HepG2 (cell line): Measurements from ENCODE around the gene FCHO2. TPM values are rescaled to one million over a fixed set of nuclear protein-coding genes. Genes with fewer than 3 reads are reported as not detected.

Experiments used
- CAMTA2 ChIP-seq: sonication (generic); formaldehyde crosslinking; IDR thresholded peaks from 2 replicates; pipeline ENCODE4 v1.4.0; 2020; ENCODE audit warnings: mild to moderate bottlenecking, missing genetic modification reagents, borderline replicate concordance
- FLYWCH1 ChIP-seq: sonication (generic); formaldehyde crosslinking; IDR thresholded peaks from 2 replicates; pipeline ENCODE4 v1.8.1; 2023; ENCODE audit warnings: mild to moderate bottlenecking, missing genetic modification reagents
- KLF6 ChIP-seq: IDR thresholded peaks from 2 replicates; pipeline ENCODE4 v1.8.0; 2016; ENCODE audit warnings: missing biosample characterization, missing genetic modification reagents
- PHF20 ChIP-seq: sonication (generic); formaldehyde crosslinking; IDR thresholded peaks from 2 replicates; pipeline ENCODE4 v1.5.0; 2020; ENCODE audit warnings: mild to moderate bottlenecking, missing genetic modification reagents
- PHF21A ChIP-seq: sonication (generic); formaldehyde crosslinking; IDR thresholded peaks from 2 replicates; pipeline ENCODE4 v1.5.0; 2020; ENCODE audit warnings: mild to moderate bottlenecking, missing genetic modification reagents
- STAG1 ChIP-seq: sonication (generic); formaldehyde crosslinking; IDR thresholded peaks from 2 replicates; pipeline ENCODE4 v1.4.0; 2020; ENCODE audit warnings: missing genetic modification reagents
- STAT5B ChIP-seq: sonication (generic); formaldehyde crosslinking; IDR thresholded peaks from 2 replicates; pipeline ENCODE4 v1.4.0; 2020; ENCODE audit warnings: missing genetic modification reagents
- ZBTB3 ChIP-seq: sonication (generic); formaldehyde crosslinking; IDR thresholded peaks from 2 replicates; pipeline ENCODE4 v1.4.0; 2020; ENCODE audit warnings: low read depth, mild to moderate bottlenecking, moderate library complexity, missing genetic modification reagents, borderline replicate concordance
- ZNF121 ChIP-seq: sonication (generic); formaldehyde crosslinking; IDR thresholded peaks from 2 replicates; pipeline ENCODE4 v1.5.0; 2020; ENCODE audit warnings: mild to moderate bottlenecking, missing genetic modification reagents
- ZNF331 ChIP-seq: sonication (generic); formaldehyde crosslinking; IDR thresholded peaks from 2 replicates; pipeline ENCODE4 v1.4.0; 2020; ENCODE audit warnings: missing genetic modification reagents
- ZNF432 ChIP-seq: sonication (generic); formaldehyde crosslinking; IDR thresholded peaks from 2 replicates; pipeline ENCODE4 v1.5.0; 2020; ENCODE audit warnings: missing genetic modification reagents, mild to moderate bottlenecking, borderline replicate concordance
- ZNF484 ChIP-seq: sonication (generic); formaldehyde crosslinking; IDR thresholded peaks from 2 replicates; pipeline ENCODE4 v1.5.1; 2020; ENCODE audit warnings: mild to moderate bottlenecking, low read depth, missing genetic modification reagents, borderline replicate concordance
- ZSCAN21 ChIP-seq: sonication (generic); formaldehyde crosslinking; IDR thresholded peaks from 2 replicates; pipeline ENCODE4 v1.8.0; 2022; ENCODE audit warnings: mild to moderate bottlenecking, missing genetic modification reagents, moderate library complexity, borderline replicate concordance
- polyA plus RNA-seq, 8 experiments: library from polyadenylated mRNA; depleted of rRNA in 3 of 8; stranded (reverse) in 7 of 8; unstranded in 1 of 8; fragments of >200 nt; fragmentation: Illumina TruSeq in 4 of 8; extraction: Trizol in 4 of 8; gene quantifications; 2 replicates each; pipeline versions ENCODE4 v1.2.1 to v1.2.3, GENCODE V29; 2011 to 2016; ENCODE audit warnings: low read depth in 4 of 8, missing spikeins in 1 of 8, mixed read lengths in 1 of 8; ENCODE audit not compliant: insufficient read depth in 1 of 8
- total RNA-seq, 5 experiments: library from RNA; depleted of rRNA; stranded (reverse); fragments of >200 nt; fragmentation: Illumina TruSeq; extraction: Trizol; gene quantifications; 2 replicates each; pipeline ENCODE4 v1.2.3, GENCODE V29; 2016; ENCODE audit warnings: low read depth in 1 of 5
- TF ChIP-seq, protein P1 (sequence below): sonication (generic); formaldehyde crosslinking; IDR thresholded peaks from 2 replicates; pipeline ENCODE4 v1.4.0; 2020; ENCODE audit warnings: missing genetic modification reagents, borderline replicate concordance
- TF ChIP-seq, protein P2 (sequence below): sonication (generic); formaldehyde crosslinking; IDR thresholded peaks from 2 replicates; pipeline ENCODE4 v1.8.0; 2022; ENCODE audit warnings: mild to moderate bottlenecking, missing genetic modification reagents, moderate library complexity
- TF ChIP-seq, protein P3 (sequence below): IDR thresholded peaks from 2 replicates; pipeline ENCODE4 v1.6.1; 2012; ENCODE audit warnings: low read length, improper control_type of control experiment
- TF ChIP-seq, protein P4 (sequence below): sonication (generic); formaldehyde crosslinking; IDR thresholded peaks from 2 replicates; pipeline ENCODE4 v1.5.0; 2020; ENCODE audit warnings: mild to moderate bottlenecking, missing genetic modification reagents, moderate library complexity
- TF ChIP-seq, protein P5 (sequence below): sonication (generic); formaldehyde crosslinking; IDR thresholded peaks from 2 replicates; pipeline ENCODE4 v1.4.0; 2020; ENCODE audit warnings: missing genetic modification reagents

Gene FCHO2
- total and polyA plus RNA-seq, 2 of the 13 experiments (the other 11 are each of a cell fraction or from before 2014, with no cell fraction given): 11.6 to 17.3 TPM

DNA sequence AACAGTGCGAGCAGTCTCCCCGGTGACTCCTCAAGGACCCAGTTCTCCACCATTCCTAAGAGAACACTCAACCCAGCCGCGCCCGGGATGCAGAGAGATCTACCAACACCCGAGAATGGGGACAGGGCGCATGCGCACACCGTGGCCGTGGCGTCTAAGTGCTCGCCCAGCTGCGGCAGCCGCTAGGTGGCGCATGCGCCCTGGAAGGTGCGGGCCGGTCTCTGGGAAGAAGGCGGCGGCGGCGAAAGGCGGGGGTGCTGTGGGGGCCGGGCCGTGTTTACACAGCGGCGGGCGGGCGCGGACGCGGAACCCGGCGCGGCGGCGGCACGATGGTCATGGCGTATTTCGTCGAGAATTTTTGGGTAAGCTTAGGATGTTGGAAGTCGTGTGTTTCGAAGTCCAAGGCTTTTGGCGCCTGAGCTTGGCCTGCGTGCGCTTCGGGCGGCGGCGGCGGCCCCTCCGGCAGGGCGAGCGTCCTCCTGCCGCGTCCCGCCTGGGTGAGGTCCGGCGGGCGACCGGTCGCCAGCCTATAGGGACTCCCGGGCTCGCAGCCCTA, at the start of gene FCHO2 (continued):
- TF ChIP-seq ZSCAN21 (CRISPR knock-in tag) (peak; percentile 95), CAMTA2 (CRISPR knock-in tag) (no peak), PHF21A (peak; percentile 75), KLF6 (CRISPR knock-in tag) (no peak), STAT5B (CRISPR knock-in tag) (no peak), ZNF331 (CRISPR knock-in tag) (peak; percentile 50; the same call in 1 of the 2 replicates), FLYWCH1 (CRISPR knock-in tag) (no peak), ZNF484 (no peak), ZBTB3 (CRISPR knock-in tag) (no peak), ZNF121 (peak; percentile 47; the same call in 1 of the 2 replicates), ZNF432 (CRISPR knock-in tag) (no peak), PHF20 (CRISPR knock-in tag) (0 out of 2 replicates have a peak, but pooled peaks have one; percentile 40), STAG1 (CRISPR knock-in tag) (peak; percentile 67)
- TF ChIP-seq, protein P1, sequence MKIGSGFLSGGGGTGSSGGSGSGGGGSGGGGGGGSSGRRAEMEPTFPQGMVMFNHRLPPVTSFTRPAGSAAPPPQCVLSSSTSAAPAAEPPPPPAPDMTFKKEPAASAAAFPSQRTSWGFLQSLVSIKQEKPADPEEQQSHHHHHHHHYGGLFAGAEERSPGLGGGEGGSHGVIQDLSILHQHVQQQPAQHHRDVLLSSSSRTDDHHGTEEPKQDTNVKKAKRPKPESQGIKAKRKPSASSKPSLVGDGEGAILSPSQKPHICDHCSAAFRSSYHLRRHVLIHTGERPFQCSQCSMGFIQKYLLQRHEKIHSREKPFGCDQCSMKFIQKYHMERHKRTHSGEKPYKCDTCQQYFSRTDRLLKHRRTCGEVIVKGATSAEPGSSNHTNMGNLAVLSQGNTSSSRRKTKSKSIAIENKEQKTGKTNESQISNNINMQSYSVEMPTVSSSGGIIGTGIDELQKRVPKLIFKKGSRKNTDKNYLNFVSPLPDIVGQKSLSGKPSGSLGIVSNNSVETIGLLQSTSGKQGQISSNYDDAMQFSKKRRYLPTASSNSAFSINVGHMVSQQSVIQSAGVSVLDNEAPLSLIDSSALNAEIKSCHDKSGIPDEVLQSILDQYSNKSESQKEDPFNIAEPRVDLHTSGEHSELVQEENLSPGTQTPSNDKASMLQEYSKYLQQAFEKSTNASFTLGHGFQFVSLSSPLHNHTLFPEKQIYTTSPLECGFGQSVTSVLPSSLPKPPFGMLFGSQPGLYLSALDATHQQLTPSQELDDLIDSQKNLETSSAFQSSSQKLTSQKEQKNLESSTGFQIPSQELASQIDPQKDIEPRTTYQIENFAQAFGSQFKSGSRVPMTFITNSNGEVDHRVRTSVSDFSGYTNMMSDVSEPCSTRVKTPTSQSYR (CRISPR knock-in tag): peak; percentile 24; the same call in 1 of the 2 replicates
- TF ChIP-seq, protein P2, sequence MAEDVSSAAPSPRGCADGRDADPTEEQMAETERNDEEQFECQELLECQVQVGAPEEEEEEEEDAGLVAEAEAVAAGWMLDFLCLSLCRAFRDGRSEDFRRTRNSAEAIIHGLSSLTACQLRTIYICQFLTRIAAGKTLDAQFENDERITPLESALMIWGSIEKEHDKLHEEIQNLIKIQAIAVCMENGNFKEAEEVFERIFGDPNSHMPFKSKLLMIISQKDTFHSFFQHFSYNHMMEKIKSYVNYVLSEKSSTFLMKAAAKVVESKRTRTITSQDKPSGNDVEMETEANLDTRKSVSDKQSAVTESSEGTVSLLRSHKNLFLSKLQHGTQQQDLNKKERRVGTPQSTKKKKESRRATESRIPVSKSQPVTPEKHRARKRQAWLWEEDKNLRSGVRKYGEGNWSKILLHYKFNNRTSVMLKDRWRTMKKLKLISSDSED (CRISPR knock-in tag): no peak
- TF ChIP-seq, protein P3, sequence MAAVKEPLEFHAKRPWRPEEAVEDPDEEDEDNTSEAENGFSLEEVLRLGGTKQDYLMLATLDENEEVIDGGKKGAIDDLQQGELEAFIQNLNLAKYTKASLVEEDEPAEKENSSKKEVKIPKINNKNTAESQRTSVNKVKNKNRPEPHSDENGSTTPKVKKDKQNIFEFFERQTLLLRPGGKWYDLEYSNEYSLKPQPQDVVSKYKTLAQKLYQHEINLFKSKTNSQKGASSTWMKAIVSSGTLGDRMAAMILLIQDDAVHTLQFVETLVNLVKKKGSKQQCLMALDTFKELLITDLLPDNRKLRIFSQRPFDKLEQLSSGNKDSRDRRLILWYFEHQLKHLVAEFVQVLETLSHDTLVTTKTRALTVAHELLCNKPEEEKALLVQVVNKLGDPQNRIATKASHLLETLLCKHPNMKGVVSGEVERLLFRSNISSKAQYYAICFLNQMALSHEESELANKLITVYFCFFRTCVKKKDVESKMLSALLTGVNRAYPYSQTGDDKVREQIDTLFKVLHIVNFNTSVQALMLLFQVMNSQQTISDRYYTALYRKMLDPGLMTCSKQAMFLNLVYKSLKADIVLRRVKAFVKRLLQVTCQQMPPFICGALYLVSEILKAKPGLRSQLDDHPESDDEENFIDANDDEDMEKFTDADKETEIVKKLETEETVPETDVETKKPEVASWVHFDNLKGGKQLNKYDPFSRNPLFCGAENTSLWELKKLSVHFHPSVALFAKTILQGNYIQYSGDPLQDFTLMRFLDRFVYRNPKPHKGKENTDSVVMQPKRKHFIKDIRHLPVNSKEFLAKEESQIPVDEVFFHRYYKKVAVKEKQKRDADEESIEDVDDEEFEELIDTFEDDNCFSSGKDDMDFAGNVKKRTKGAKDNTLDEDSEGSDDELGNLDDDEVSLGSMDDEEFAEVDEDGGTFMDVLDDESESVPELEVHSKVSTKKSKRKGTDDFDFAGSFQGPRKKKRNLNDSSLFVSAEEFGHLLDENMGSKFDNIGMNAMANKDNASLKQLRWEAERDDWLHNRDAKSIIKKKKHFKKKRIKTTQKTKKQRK: no peak
- TF ChIP-seq, protein P4, sequence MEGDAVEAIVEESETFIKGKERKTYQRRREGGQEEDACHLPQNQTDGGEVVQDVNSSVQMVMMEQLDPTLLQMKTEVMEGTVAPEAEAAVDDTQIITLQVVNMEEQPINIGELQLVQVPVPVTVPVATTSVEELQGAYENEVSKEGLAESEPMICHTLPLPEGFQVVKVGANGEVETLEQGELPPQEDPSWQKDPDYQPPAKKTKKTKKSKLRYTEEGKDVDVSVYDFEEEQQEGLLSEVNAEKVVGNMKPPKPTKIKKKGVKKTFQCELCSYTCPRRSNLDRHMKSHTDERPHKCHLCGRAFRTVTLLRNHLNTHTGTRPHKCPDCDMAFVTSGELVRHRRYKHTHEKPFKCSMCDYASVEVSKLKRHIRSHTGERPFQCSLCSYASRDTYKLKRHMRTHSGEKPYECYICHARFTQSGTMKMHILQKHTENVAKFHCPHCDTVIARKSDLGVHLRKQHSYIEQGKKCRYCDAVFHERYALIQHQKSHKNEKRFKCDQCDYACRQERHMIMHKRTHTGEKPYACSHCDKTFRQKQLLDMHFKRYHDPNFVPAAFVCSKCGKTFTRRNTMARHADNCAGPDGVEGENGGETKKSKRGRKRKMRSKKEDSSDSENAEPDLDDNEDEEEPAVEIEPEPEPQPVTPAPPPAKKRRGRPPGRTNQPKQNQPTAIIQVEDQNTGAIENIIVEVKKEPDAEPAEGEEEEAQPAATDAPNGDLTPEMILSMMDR (CRISPR knock-in tag): peak; percentile 96
- TF ChIP-seq, protein P5, sequence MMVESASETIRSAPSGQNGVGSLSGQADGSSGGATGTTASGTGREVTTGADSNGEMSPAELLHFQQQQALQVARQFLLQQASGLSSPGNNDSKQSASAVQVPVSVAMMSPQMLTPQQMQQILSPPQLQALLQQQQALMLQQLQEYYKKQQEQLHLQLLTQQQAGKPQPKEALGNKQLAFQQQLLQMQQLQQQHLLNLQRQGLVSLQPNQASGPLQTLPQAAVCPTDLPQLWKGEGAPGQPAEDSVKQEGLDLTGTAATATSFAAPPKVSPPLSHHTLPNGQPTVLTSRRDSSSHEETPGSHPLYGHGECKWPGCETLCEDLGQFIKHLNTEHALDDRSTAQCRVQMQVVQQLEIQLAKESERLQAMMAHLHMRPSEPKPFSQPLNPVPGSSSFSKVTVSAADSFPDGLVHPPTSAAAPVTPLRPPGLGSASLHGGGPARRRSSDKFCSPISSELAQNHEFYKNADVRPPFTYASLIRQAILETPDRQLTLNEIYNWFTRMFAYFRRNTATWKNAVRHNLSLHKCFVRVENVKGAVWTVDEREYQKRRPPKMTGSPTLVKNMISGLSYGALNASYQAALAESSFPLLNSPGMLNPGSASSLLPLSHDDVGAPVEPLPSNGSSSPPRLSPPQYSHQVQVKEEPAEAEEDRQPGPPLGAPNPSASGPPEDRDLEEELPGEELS (CRISPR knock-in tag): peak; percentile 60; the same call in 1 of the 2 replicates
